ENCODE measurements around the gene KLHDC3.
A peak's percentile ranks its signal among the peaks of the same experiment; 100 is the strongest.

Gene KLHDC3, protein sequence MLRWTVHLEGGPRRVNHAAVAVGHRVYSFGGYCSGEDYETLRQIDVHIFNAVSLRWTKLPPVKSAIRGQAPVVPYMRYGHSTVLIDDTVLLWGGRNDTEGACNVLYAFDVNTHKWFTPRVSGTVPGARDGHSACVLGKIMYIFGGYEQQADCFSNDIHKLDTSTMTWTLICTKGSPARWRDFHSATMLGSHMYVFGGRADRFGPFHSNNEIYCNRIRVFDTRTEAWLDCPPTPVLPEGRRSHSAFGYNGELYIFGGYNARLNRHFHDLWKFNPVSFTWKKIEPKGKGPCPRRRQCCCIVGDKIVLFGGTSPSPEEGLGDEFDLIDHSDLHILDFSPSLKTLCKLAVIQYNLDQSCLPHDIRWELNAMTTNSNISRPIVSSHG

DNA sequence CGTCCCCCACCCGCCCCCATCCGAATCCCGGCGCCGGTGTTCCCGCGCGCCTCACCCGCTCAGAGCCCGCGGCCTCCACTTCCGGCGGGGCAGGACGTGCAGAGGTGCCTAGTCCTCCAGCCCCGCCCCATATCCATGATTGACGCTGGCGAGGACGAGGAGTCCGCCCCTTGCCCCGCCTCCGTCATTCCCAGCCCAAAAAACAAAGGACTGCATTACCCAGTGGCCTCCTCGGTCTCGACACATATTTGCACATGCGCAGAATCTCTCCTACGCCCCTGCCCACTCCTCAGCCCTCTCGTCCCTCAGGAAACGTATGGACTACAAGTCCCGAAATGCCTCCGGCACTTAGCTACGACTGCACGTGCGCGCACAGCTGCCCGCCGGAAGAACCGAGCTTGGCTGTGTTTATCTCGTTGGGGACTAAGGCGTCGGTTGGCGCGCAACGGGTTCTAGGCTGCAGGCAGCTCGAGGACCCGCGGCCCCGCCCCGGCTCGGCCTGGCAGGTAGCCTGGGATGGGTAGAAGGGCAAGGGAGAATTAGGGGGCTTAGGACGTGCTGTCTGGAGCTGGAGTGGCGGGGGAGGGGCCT is at the start of gene KLHDC3, which contains the start of gene MEA1:
Gene KLHDC3, plus strand, starts transcription at position 407 of the 591 bp plus-strand sequence. CDS start 2,944 bp downstream, outside the sequence.
Gene MEA1, minus strand, starts transcription at position 104 of the 591 bp plus-strand sequence. CDS start 133 bp downstream, outside the sequence.
- Histone ChIP-seq H3K9me3 (ENCODE audit: control insufficient read depth, insufficient read depth, low read length) (no peaks in the 10 kb centered on the region), H3K4me1 (ENCODE audit: control insufficient read depth, insufficient read depth, low read length) (no peaks in the 10 kb centered on the region), H3K4me3 (ENCODE audit: low read length) (peak within 1 kb of the TSS; percentile 70), H3K36me3 (ENCODE audit: control insufficient read depth, insufficient read depth, low read length) (peaks cover 32% of the 10 kb centered on the region), H3K27me3 (ENCODE audit: control insufficient read depth, insufficient read depth, low read length) (no peaks in the 10 kb centered on the region), H3K27ac (ENCODE audit: low read length) (no peak within 1 kb of the TSS)
- DNase-seq (ENCODE audit: low read depth, low spot score): peak; percentile 100
- WGBS (ENCODE audit: insufficient coverage, insufficient read length): no CpG with 5 or more reads among the region's 51 CpGs

DNA sequence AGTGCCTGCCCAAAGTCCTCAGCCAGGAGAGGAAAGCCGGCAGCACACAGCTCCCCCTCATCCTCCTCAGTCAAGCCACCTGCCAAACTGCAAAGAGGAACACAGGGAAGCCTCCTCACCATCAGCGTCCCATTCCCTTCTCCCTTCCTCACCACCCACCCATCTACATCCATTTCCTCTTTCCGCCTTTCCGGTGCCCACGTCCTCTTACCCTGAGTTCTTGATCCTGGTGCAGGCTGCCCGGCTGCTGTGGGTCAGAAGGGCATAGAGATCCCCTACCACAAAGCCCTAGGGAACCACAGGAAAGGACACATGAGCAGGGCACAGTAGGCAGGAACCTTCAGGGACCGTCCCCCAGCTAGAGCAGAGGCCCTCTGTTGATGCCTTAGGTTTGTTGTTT is 47.5 kb upstream of the KLHDC3 start:
- no peak for DNase-seq (ENCODE audit: low read depth, low spot score)
- 87% methylated on average over 3 of the region's 7 CpGs for WGBS (ENCODE audit: insufficient coverage, insufficient read length)
- no peaks in the 10 kb centered on the region for H3K9me3 ChIP-seq (ENCODE audit: control insufficient read depth, insufficient read depth, low read length)
- H3K27me3 ChIP-seq (ENCODE audit: control insufficient read depth, insufficient read depth, low read length): no peaks in the 10 kb centered on the region
- H3K4me3 ChIP-seq (ENCODE audit: low read length): no peak overlapping the region
- H3K36me3 ChIP-seq (ENCODE audit: control insufficient read depth, insufficient read depth, low read length): peaks cover 3% of the 10 kb centered on the region; the same call in 1 of the 2 replicates
- H3K27ac ChIP-seq (ENCODE audit: low read length): no peak overlapping the region
- H3K4me1 ChIP-seq (ENCODE audit: control insufficient read depth, insufficient read depth, low read length): 0 out of 2 replicates have a peak, but pooled peaks cover 2% of the 10 kb centered on the region

DNA sequence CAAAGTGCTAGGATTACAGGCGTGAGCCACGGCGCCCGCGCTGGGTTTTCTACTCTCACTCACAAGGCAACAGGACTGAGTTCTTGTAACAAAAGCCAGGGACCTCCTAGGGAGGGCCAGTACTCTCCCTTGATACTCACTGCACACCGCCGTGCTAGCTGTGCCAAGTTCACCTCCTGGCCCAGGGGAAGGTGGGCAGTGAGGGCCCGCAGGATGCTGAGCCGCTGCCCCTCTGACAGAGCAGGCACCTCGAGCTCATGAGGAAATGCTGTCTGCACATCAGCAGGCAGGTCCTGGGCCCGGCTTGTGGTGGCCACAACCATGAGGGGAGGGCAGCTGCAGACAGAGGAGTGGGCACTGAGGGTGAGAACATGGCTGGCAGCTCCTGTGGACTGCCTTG is 46.8 kb upstream of the KLHDC3 start:
- DNase-seq (ENCODE audit: low read depth, low spot score): no peak
- no peak overlapping the region for H3K27ac ChIP-seq (ENCODE audit: low read length)
- WGBS (ENCODE audit: insufficient coverage, insufficient read length): no CpG with 5 or more reads among the region's 11 CpGs
- peaks cover 3% of the 10 kb centered on the region; the same call in 1 of the 2 replicates for H3K36me3 ChIP-seq (ENCODE audit: control insufficient read depth, insufficient read depth, low read length)
- no peaks in the 10 kb centered on the region for H3K9me3 ChIP-seq (ENCODE audit: control insufficient read depth, insufficient read depth, low read length)
- 0 out of 2 replicates have a peak, but pooled peaks cover 2% of the 10 kb centered on the region for H3K4me1 ChIP-seq (ENCODE audit: control insufficient read depth, insufficient read depth, low read length)
- no peaks in the 10 kb centered on the region for H3K27me3 ChIP-seq (ENCODE audit: control insufficient read depth, insufficient read depth, low read length)
- H3K4me3 ChIP-seq (ENCODE audit: low read length): no peak overlapping the region

DNA sequence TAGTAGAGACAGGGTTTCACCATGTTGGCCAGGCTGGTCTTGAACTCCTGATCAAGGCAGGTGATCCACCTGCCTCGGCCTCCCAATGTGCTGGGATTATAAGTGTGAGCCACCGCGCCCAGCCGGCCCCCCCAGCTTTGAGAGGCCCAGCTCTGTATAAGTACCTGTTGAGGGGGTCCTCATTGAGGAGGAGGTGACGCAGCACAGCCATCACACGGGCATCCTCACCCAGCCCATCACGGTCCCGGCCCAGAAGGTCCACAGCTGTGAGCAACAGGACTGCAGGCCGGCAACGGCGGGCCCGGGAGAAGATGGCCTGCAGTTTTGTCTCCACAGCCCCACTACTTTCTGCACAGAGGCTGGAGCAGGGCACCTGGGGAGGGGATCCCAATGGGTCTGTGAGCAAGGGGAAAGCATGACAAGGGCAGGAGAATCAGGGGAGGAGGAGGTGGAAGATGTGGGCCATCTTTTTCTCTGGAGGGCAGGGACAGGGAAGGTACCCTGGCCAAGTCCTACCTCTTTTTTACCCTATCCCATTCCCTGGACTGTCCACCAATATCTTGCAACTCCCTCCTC is 45.8 kb upstream of the KLHDC3 start:
- 0 out of 2 replicates have a peak, but pooled peaks cover 2% of the 10 kb centered on the region for H3K4me1 ChIP-seq (ENCODE audit: control insufficient read depth, insufficient read depth, low read length)
- no peaks in the 10 kb centered on the region for H3K9me3 ChIP-seq (ENCODE audit: control insufficient read depth, insufficient read depth, low read length)
- peaks cover 3% of the 10 kb centered on the region; the same call in 1 of the 2 replicates for H3K36me3 ChIP-seq (ENCODE audit: control insufficient read depth, insufficient read depth, low read length)
- DNase-seq (ENCODE audit: low read depth, low spot score): no peak
- WGBS (ENCODE audit: insufficient coverage, insufficient read length): no CpG with 5 or more reads among the region's 12 CpGs
- H3K27me3 ChIP-seq (ENCODE audit: control insufficient read depth, insufficient read depth, low read length): no peaks in the 10 kb centered on the region
- no peak overlapping the region for H3K27ac ChIP-seq (ENCODE audit: low read length)
- no peak overlapping the region for H3K4me3 ChIP-seq (ENCODE audit: low read length)

DNA sequence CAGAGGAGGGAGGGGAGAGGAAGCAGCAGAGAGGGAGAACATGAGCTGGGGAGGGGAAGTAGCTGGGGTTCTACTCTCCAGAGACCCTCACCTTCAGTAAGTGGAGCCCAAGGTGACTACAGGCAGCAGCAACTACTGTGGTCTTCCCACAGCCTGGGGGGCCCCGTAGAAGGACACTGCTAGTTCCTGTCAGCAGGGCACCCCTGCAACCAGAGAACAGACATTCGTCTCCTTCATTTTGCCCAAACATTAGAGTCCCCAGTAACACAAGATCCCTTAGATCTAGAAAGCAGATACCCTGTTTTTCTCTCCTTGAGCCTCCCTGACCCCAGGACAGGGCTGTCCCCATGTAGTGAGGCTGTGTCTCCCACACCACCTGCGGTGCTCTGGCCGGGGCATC is 45.3 kb upstream of the KLHDC3 start:
- peaks cover 3% of the 10 kb centered on the region; the same call in 1 of the 2 replicates for H3K36me3 ChIP-seq (ENCODE audit: control insufficient read depth, insufficient read depth, low read length)
- no peak overlapping the region for H3K27ac ChIP-seq (ENCODE audit: low read length)
- no peak for DNase-seq (ENCODE audit: low read depth, low spot score)
- H3K9me3 ChIP-seq (ENCODE audit: control insufficient read depth, insufficient read depth, low read length): no peaks in the 10 kb centered on the region
- WGBS (ENCODE audit: insufficient coverage, insufficient read length): no CpG with 5 or more reads among the region's 4 CpGs
- H3K27me3 ChIP-seq (ENCODE audit: control insufficient read depth, insufficient read depth, low read length): no peaks in the 10 kb centered on the region
- H3K4me3 ChIP-seq (ENCODE audit: low read length): no peak overlapping the region
- H3K4me1 ChIP-seq (ENCODE audit: control insufficient read depth, insufficient read depth, low read length): no peaks in the 10 kb centered on the region

DNA sequence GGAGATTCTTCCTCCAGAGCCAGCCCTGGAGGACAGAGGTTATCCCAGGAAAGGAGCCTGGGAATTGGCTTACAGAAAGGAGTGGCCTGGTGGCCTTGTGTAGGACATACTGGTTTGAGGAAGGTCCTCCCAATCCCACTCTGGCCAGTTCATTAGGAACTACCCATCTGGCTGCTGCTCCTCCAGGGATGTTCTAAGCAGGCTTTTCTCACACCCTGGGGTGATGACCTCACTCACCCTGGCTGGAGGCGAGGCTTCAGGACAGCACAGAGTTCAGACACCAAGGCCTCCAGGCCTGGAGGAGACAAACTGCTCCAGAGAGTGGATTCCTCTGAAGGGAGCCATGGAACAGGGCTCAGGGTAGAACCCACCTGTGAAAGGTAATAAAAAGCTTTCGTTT is 44.6 kb upstream of the KLHDC3 start:
- Histone ChIP-seq H3K36me3 (ENCODE audit: control insufficient read depth, insufficient read depth, low read length) (peaks cover 3% of the 10 kb centered on the region; the same call in 1 of the 2 replicates), H3K9me3 (ENCODE audit: control insufficient read depth, insufficient read depth, low read length) (no peaks in the 10 kb centered on the region), H3K4me3 (ENCODE audit: low read length) (no peak overlapping the region), H3K4me1 (ENCODE audit: control insufficient read depth, insufficient read depth, low read length) (no peaks in the 10 kb centered on the region), H3K27me3 (ENCODE audit: control insufficient read depth, insufficient read depth, low read length) (no peaks in the 10 kb centered on the region), H3K27ac (ENCODE audit: low read length) (no peak overlapping the region)
- no peak for DNase-seq (ENCODE audit: low read depth, low spot score)
- no CpG with 5 or more reads among the region's 2 CpGs for WGBS (ENCODE audit: insufficient coverage, insufficient read length)

DNA sequence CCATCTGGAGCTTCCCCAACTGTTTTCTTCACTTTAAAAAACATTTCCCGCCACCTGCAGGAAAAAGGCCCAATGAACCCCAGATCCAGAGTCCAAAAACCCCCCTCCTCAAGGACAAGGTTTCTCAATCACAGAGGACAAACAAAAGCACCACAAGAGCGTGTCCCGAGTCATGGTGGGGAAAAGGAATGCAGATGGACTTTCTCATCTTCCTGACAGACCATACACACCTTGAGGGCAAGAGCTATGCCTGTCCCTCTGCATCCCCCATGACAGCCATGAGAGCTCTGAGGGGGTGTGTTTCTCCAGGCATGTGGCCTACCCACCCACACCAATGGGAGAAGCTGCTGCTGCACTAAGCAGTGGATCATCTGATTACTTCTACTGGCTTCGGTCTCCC is 44.1 kb upstream of the KLHDC3 start:
- H3K4me3 ChIP-seq (ENCODE audit: low read length): no peak overlapping the region
- H3K4me1 ChIP-seq (ENCODE audit: control insufficient read depth, insufficient read depth, low read length): no peaks in the 10 kb centered on the region
- no peak for DNase-seq (ENCODE audit: low read depth, low spot score)
- peaks cover 3% of the 10 kb centered on the region; the same call in 1 of the 2 replicates for H3K36me3 ChIP-seq (ENCODE audit: control insufficient read depth, insufficient read depth, low read length)
- H3K27me3 ChIP-seq (ENCODE audit: control insufficient read depth, insufficient read depth, low read length): no peaks in the 10 kb centered on the region
- no peak overlapping the region for H3K27ac ChIP-seq (ENCODE audit: low read length)
- H3K9me3 ChIP-seq (ENCODE audit: control insufficient read depth, insufficient read depth, low read length): no peaks in the 10 kb centered on the region
- WGBS (ENCODE audit: insufficient coverage, insufficient read length): no CpG with 5 or more reads among the region's 4 CpGs

DNA sequence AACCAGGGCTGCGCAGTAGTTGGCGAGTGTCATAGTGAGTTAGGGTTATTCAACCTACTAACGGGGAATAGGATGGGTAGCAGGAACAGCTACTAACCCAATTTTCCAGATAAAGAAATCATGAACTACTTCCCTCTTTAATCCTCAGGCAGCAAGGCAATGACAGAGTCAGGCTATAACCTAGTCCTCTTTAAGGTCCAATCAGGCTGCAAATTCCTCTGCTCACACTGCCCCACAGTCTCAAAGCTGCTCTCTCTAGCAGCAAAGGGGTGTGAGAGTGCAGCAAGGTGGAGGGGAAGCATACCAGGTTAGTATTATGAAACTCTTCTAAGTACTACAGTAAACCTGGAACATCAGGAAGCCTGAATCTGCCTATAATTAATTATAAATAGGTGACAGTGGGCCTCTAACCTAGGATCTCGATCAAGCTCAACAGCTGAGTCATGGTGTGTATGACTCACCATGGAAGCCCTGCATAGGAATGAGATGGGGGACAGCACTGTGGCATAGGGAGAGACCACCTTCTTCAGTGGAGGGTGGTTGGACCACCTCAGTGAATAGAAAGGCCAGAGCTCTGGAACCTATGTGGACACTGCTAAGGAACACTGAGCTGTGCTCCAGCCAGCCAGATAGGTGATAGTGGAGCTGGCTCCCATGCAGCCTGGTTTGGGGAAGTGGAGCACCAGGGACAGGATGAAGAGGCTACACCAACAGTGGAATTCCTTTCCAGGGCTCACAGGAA is 43.0 kb upstream of the KLHDC3 start:
- H3K36me3 ChIP-seq (ENCODE audit: control insufficient read depth, insufficient read depth, low read length): peaks cover 3% of the 10 kb centered on the region; the same call in 1 of the 2 replicates
- H3K4me1 ChIP-seq (ENCODE audit: control insufficient read depth, insufficient read depth, low read length): no peaks in the 10 kb centered on the region

DNA sequence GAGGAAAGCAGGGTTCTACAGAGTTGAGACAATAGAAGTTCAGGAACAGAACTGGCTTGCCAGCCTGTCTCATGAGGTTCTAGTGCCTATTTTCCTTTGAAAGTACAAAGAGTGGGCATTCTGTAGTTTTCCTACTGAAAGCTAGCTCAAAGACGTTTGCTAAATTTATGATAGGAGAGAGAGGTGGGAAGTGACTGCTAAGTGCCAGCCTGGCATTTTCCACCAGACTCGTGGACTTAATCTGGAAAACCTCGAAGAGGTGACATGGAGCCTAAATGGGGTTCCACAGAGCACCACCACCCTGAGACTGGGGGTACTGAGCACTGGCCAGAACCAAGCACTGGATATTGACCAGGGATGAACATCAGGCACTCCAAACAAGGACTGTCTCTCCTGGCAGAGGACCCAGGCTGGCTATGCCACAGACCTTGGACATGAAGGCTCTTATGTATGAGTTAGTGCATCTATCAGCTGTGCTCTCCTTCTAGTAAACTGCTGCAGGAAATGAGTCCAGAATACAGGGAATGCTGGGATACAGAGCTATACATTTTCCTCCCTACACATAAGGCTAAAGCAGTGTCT is 42.2 kb upstream of the KLHDC3 start:
- Histone ChIP-seq H3K36me3 (ENCODE audit: control insufficient read depth, insufficient read depth, low read length) (peaks cover 3% of the 10 kb centered on the region; the same call in 1 of the 2 replicates), H3K27me3 (ENCODE audit: control insufficient read depth, insufficient read depth, low read length) (no peaks in the 10 kb centered on the region), H3K4me3 (ENCODE audit: low read length) (no peak overlapping the region), H3K9me3 (ENCODE audit: control insufficient read depth, insufficient read depth, low read length) (no peaks in the 10 kb centered on the region), H3K27ac (ENCODE audit: low read length) (no peak overlapping the region), H3K4me1 (ENCODE audit: control insufficient read depth, insufficient read depth, low read length) (no peaks in the 10 kb centered on the region)
- no peak for DNase-seq (ENCODE audit: low read depth, low spot score)
- WGBS (ENCODE audit: insufficient coverage, insufficient read length): no CpG with 5 or more reads among the region's 3 CpGs

More for the DNA sequence above, 43.0 kb upstream of the KLHDC3 start:
- Histone ChIP-seq H3K27me3 (ENCODE audit: control insufficient read depth, insufficient read depth, low read length) (no peaks in the 10 kb centered on the region), H3K27ac (ENCODE audit: low read length) (no peak overlapping the region), H3K9me3 (ENCODE audit: control insufficient read depth, insufficient read depth, low read length) (no peaks in the 10 kb centered on the region), H3K4me3 (ENCODE audit: low read length) (no peak overlapping the region)
- WGBS (ENCODE audit: insufficient coverage, insufficient read length): no CpG with 5 or more reads among the region's 4 CpGs
- DNase-seq (ENCODE audit: low read depth, low spot score): no peak

Data from iPS DF 6.9 (cell line).